H1 (cell line): Measurements from ENCODE around the gene ATP11A. TPM values are rescaled to one million over a fixed set of nuclear protein-coding genes. Genes with fewer than 3 reads are reported as not detected.

Experiments used
- CTCF ChIA-PET: fragments of 300-600 bp; sonication (Branson Sonifier 250); formaldehyde crosslinking; loops from one replicate; lab custom pipeline; 2021; ENCODE audit not compliant: partially characterized antibody; lab: Charles Lee
- POLR2A ChIA-PET: fragments of 300-600 bp; sonication (Branson Sonifier 250); formaldehyde crosslinking; loops from one replicate; lab custom pipeline; 2021; ENCODE audit warnings: inconsistent platforms; ENCODE audit not compliant: partially characterized antibody; lab: Charles Lee
- DNase-seq, 2 experiments: peaks; one replicate each; pipeline versions ENCODE4 v3.0.0 to v3.0.0-alpha.2; 2010 to 2022; ENCODE audit warnings: low spot score in 2 of 2, low read depth in 1 of 2, mixed read lengths in 1 of 2
- FAIRE-seq: peaks from 2 replicates; lab custom pipeline; 2011; peaks lifted over from hg19 to GRCh38; lab: Jason Lieb, UNC
- H2AFZ ChIP-seq: 2 replicates; pipeline ENCODE4 v1.8.1; 2012; ENCODE audit warnings: low read length, inconsistent platforms
- H2AK5ac ChIP-seq: 2 replicates; pipeline ENCODE4 v1.6.1; 2013; ENCODE audit warnings: low read depth, low read length
- H2BK120ac ChIP-seq: replicated peaks from 2 replicates; pipeline ENCODE3; 2013; ENCODE audit warnings: low read depth, low read length, inconsistent platforms
- H2BK12ac ChIP-seq: 2 replicates; pipeline ENCODE4 v1.6.1; 2013; ENCODE audit warnings: low read depth, low read length
- H2BK15ac ChIP-seq: 2 replicates; pipeline ENCODE4 v1.6.1; 2013; ENCODE audit warnings: low read length
- H2BK20ac ChIP-seq: 2 replicates; pipeline ENCODE4 v1.6.1; 2013; ENCODE audit warnings: low read length
- H2BK5ac ChIP-seq: 2 replicates; pipeline ENCODE4 v1.6.1; 2013; ENCODE audit warnings: low read depth, low read length
- H3K14ac ChIP-seq: 2 replicates; pipeline ENCODE4 v1.6.1; 2013; ENCODE audit warnings: inconsistent platforms; ENCODE audit not compliant: insufficient read length
- H3K18ac ChIP-seq: 2 replicates; pipeline ENCODE4 v1.6.1; 2013; ENCODE audit warnings: low read length; ENCODE audit errors: extremely low read depth
- H3K23ac ChIP-seq: 2 replicates; pipeline ENCODE4 v1.6.1; 2013; ENCODE audit warnings: inconsistent platforms; ENCODE audit not compliant: insufficient read length
- H3K23me2 ChIP-seq: 2 replicates; pipeline ENCODE4 v1.6.1; 2013; ENCODE audit warnings: low read depth, low read length
- H3K27ac ChIP-seq: 2 replicates; pipeline ENCODE4 v1.6.1; 2011; ENCODE audit warnings: low read depth, low read length, inconsistent platforms
- H3K27me3 ChIP-seq, 4 experiments: replicated peaks in 1 of 4; 1 replicate in 1 of 4; 2 replicates in 3 of 4; pipeline versions ENCODE4 v1.6.1 to v1.8.1; 2011 to 2013; ENCODE audit warnings: low read length in 3 of 4, mild to moderate bottlenecking in 3 of 4, inconsistent platforms in 2 of 4, mixed read lengths in 2 of 4, moderate library complexity in 1 of 4; ENCODE audit not compliant: control insufficient read depth in 3 of 4, insufficient read depth in 3 of 4; ENCODE audit errors: extremely low read depth in 1 of 4
- H3K36me3 ChIP-seq, 4 experiments: 2 replicates each; pipeline versions ENCODE4 v1.6.1 to v1.8.1; 2011 to 2013; ENCODE audit warnings: mild to moderate bottlenecking in 4 of 4, low read length in 3 of 4, moderate library complexity in 2 of 4, control low read depth in 1 of 4, inconsistent platforms in 1 of 4; ENCODE audit not compliant: insufficient read depth in 4 of 4, control insufficient read depth in 2 of 4
- H3K4ac ChIP-seq: replicated peaks from 2 replicates; pipeline ENCODE3; 2013; ENCODE audit warnings: low read length, low read depth, mixed read lengths, inconsistent platforms; ENCODE audit not compliant: insufficient read length
- H3K4me1 ChIP-seq, 4 experiments: replicated peaks in 1 of 4; 1 replicate in 1 of 4; 2 replicates in 3 of 4; pipeline versions ENCODE4 v1.6.1 to v1.8.1; 2011 to 2013; ENCODE audit warnings: low read length in 3 of 4, inconsistent platforms in 2 of 4, mixed read lengths in 1 of 4; ENCODE audit not compliant: insufficient read depth in 4 of 4, control insufficient read depth in 3 of 4
- H3K4me2 ChIP-seq, 2 experiments: 2 replicates each; pipeline versions ENCODE4 v1.6.1 to v1.8.1; 2011 to 2013; ENCODE audit warnings: low read depth in 2 of 2, low read length in 2 of 2, control low read depth in 1 of 2, inconsistent platforms in 1 of 2, mild to moderate bottlenecking in 1 of 2; ENCODE audit not compliant: insufficient read depth in 1 of 2
- H3K4me3 ChIP-seq, 4 experiments: fragments of 200-600, 300-600 bp in 1 of 4; sonication (generic), shearing (Covaris generic), sonication (Bioruptor Twin) in 1 of 4; 2 replicates each; pipeline versions ENCODE4 v1.5.1 to v1.8.1; 2011 to 2016; ENCODE audit warnings: low read length in 4 of 4, low read depth in 3 of 4, control low read depth in 2 of 4, inconsistent platforms in 2 of 4, mild to moderate bottlenecking in 2 of 4, mixed read lengths in 1 of 4, moderate library complexity in 1 of 4; ENCODE audit not compliant: insufficient read depth in 2 of 4; ENCODE audit errors: extremely low read depth in 1 of 4
- H3K56ac ChIP-seq: replicated peaks from 2 replicates; pipeline ENCODE3; 2013; ENCODE audit warnings: low read depth, mild to moderate bottlenecking, mixed read lengths, low read length, inconsistent platforms; ENCODE audit not compliant: insufficient read length
- H3K79me1 ChIP-seq: 2 replicates; pipeline ENCODE4 v1.6.1; 2013; ENCODE audit warnings: low read depth, low read length, control low read depth
- H3K79me2 ChIP-seq, 2 experiments: 2 replicates each; pipeline versions ENCODE4 v1.6.1 to v1.8.1; 2012 to 2013; ENCODE audit warnings: low read length in 2 of 2, mild to moderate bottlenecking in 2 of 2, inconsistent platforms in 1 of 2; ENCODE audit not compliant: insufficient read depth in 2 of 2, control insufficient read depth in 1 of 2
- H3K9ac ChIP-seq, 4 experiments: replicated peaks in 1 of 4; 1 replicate in 1 of 4; 2 replicates in 3 of 4; pipeline versions ENCODE4 v1.6.1 to v1.8.1; 2011 to 2013; ENCODE audit warnings: low read depth in 3 of 4, low read length in 3 of 4, control low read depth in 2 of 4, mild to moderate bottlenecking in 2 of 4, moderate library complexity in 2 of 4, inconsistent platforms in 1 of 4; ENCODE audit errors: extremely low read depth in 1 of 4
- H3K9me3 ChIP-seq, 2 experiments: 2 replicates each; pipeline versions ENCODE4 v1.6.1 to v1.8.1; 2012 to 2013; ENCODE audit warnings: mild to moderate bottlenecking in 2 of 2, moderate library complexity in 2 of 2, control low read depth in 1 of 2, inconsistent platforms in 1 of 2, low read depth in 1 of 2, low read length in 1 of 2, mixed read lengths in 1 of 2; ENCODE audit not compliant: insufficient read depth in 2 of 2
- H4K20me1 ChIP-seq, 2 experiments: replicated peaks in 1 of 2; 2 replicates each; pipeline versions ENCODE3 to v1.8.1; 2011 to 2013; ENCODE audit warnings: inconsistent platforms in 2 of 2, low read length in 2 of 2, mild to moderate bottlenecking in 1 of 2; ENCODE audit not compliant: insufficient read depth in 2 of 2, control insufficient read depth in 1 of 2
- H4K5ac ChIP-seq: 2 replicates; pipeline ENCODE4 v1.6.1; 2013; ENCODE audit warnings: low read length, low read depth, mixed read lengths, inconsistent platforms; ENCODE audit not compliant: insufficient read length
- H4K8ac ChIP-seq: 2 replicates; pipeline ENCODE4 v1.8.0; 2013; ENCODE audit warnings: mild to moderate bottlenecking, moderate library complexity, low read length, inconsistent platforms; ENCODE audit not compliant: insufficient read depth; ENCODE audit errors: extremely low read depth
- H4K91ac ChIP-seq: replicated peaks from 2 replicates; pipeline ENCODE3; 2013; ENCODE audit warnings: low read length, mixed read lengths, inconsistent platforms; ENCODE audit not compliant: insufficient read length
- JUN ChIP-seq: IDR thresholded peaks from 2 replicates; pipeline ENCODE4 v1.6.1; 2011; ENCODE audit warnings: low read depth, mild to moderate bottlenecking, improper control_type of control experiment, low read length
- SAP30 ChIP-seq: fragments of 300-600 bp; sonication (generic); IDR thresholded peaks from 2 replicates; pipeline ENCODE4 v1.7.1; 2012; ENCODE audit warnings: low read length, moderate library complexity, mild to moderate bottlenecking, inconsistent platforms; ENCODE audit not compliant: insufficient read depth, insufficient replicate concordance
- TCF12 ChIP-seq: IDR thresholded peaks from 2 replicates; pipeline ENCODE4 v1.6.1; 2011; ENCODE audit warnings: low read depth, mild to moderate bottlenecking, low read length
- WGBS, 2 experiments: shearing (Covaris generic) in 1 of 2; methylation state at CpG; one replicate each; pipeline versions ENCODE4 v1.1.6 to v1.1.7; 2013 to 2015; ENCODE audit warnings: low lambda C conversion rate in 2 of 2, mixed read lengths in 2 of 2, inconsistent platforms in 1 of 2, low coverage in 1 of 2, missing lambda C conversion rate in 1 of 2; ENCODE audit not compliant: insufficient replicate concordance in 2 of 2, insufficient coverage in 1 of 2, insufficient read length in 1 of 2; ENCODE audit errors: extremely low coverage in 1 of 2, missing lambda C conversion rate in 1 of 2; 5-methylcytosine and 5-hydroxymethylcytosine counted together
- polyA plus RNA-seq, 7 experiments: library from polyadenylated mRNA; depleted of rRNA in 3 of 7; stranded (reverse) in 5 of 7; unstranded in 2 of 7; fragments of >200 nt in 5 of 7; fragments of 200-250 nt in 2 of 7; gene quantifications; 1 replicate in 5 of 7; 2 replicates in 1 of 7; 4 replicates in 1 of 7; pipeline versions ENCODE4 v1.2.1 to v1.2.3, GENCODE V29; 2011 to 2013; ENCODE audit warnings: missing spikeins in 2 of 7, mixed read lengths in 2 of 7
- total RNA-seq: library from RNA; stranded (reverse); fragmentation: NEBNext Ultra II Directional; extraction: Animal tissue kit (Norgen Biotek cat#: 25700); gene quantifications from 2 replicates; pipeline ENCODE4 v1.2.1, GENCODE V29; 2021

ATP11A gene
- total and polyA plus RNA-seq, 2 of the 8 experiments (the other 6 are each of a cell fraction or from before 2014, with no cell fraction given): 28.8 to 72.9 TPM

- no peak for FAIRE-seq
- Histone ChIP-seq H3K79me1 (peaks cover 25% of the 10 kb centered on the region), H4K5ac (no peak overlapping the region), H3K4ac (no peak overlapping the region), H2BK15ac (no peak overlapping the region), H3K79me2 (peaks cover 0 to 77% of the 10 kb centered on the region in 2 experiments; a peak in 3 of 4 replicates), H3K4me2 (no peak overlapping the region), H3K23ac (no peak overlapping the region), H2BK20ac (0 out of 2 replicates have a peak overlapping the region, but pooled peaks have one; percentile 29), H2BK5ac (no peak overlapping the region), H3K23me2 (no peaks in the 10 kb centered on the region), H3K9ac (no peak overlapping the region), H3K14ac (no peak overlapping the region), H3K4me3 (no peak overlapping the region), H2AFZ (no peak overlapping the region), H2BK120ac (no peak overlapping the region), H3K36me3 (no peaks in the 10 kb centered on the region), H3K18ac (no peak overlapping the region; the same call in 1 of the 2 replicates), H3K27me3 (no peaks in the 10 kb centered on the region), H4K8ac (no peak overlapping the region), H2BK12ac (no peak overlapping the region; the same call in 1 of the 2 replicates), H3K56ac (no peak overlapping the region), H3K4me1 (peaks cover 15 to 38% (median 23%) of the 10 kb centered on the region in 4 experiments), H4K20me1 (peaks cover 0 to 7% of the 10 kb centered on the region in 2 experiments), H3K27ac (no peak overlapping the region), H2AK5ac (no peak overlapping the region)
- WGBS, 2 experiments: 72% methylated on average over 4 of the region's 7 CpGs; no CpG with 5 or more reads in 1 of the 2 experiments
- DNase-seq: no peak
- ChIA-PET POLR2A (interaction anchor here (1.2 kb wide), 2 partner anchors 11 to 26 kb away, joined by 3 read pairs; no protein-coding TSS in a partner anchor), CTCF (interaction anchor here (0.8 to 1.1 kb wide), 3 partner anchors 14 to 135 kb away, joined by 3 read pairs; no protein-coding TSS in a partner anchor)
- TF ChIP-seq SAP30 (no peak), TCF12 (no peak), JUN (no peak)
- TF ChIP-seq, all 59 proteins: peak for 0
- H4K91ac ChIP-seq: peak overlapping the region; percentile 80
- H3K9me3 ChIP-seq: no peaks in the 10 kb centered on the region
Observed at GRCh38 chr13:112738606-112739005, 48.8 kb downstream of the ATP11A start.
